GM19467 (cell line): Measurements from ENCODE around the gene HMCN1.
A peak's percentile ranks its signal among the peaks of the same experiment; 100 is the strongest.

Source experiments
- ATAC-seq: cut with Tn5 transposase; IDR thresholded peaks from one replicate; pipeline ENCODE4 v1.9.1; 2021; ENCODE audit warnings: mild to moderate bottlenecking, moderate library complexity; ENCODE audit not compliant: unreplicated experiment

The HMCN1 gene

GRCh38 chr1:186063091-186063657 is 329.0 kb downstream of the HMCN1 start:
- ATAC-seq: no peak

GRCh38 chr1:186066411-186066810 is 332.2 kb downstream of the HMCN1 start:
- ATAC-seq: no peak

- no peak for ATAC-seq
Measured at GRCh38 chr1:186073697-186074096, 339.5 kb downstream of the HMCN1 start.

GRCh38 chr1:186076006-186076405 is 341.8 kb downstream of the HMCN1 start:
- no peak for ATAC-seq

GRCh38 chr1:186078245-186078644 is 344.1 kb downstream of the HMCN1 start:
- ATAC-seq: peak; percentile 84

GRCh38 chr1:186079084-186079684 is 345.0 kb downstream of the HMCN1 start:
- ATAC-seq: no peak

GRCh38 chr1:186082235-186082937 is 348.2 kb downstream of the HMCN1 start:
- ATAC-seq: peak; percentile 82

GRCh38 chr1:186086583-186086982 is 352.4 kb downstream of the HMCN1 start:
- ATAC-seq: no peak

GRCh38 chr1:186089940-186090339 is 355.7 kb downstream of the HMCN1 start:
- no peak for ATAC-seq

- no peak for ATAC-seq
Measured at GRCh38 chr1:186091222-186091720, 357.1 kb downstream of the HMCN1 start.

- no peak for ATAC-seq
Measured at GRCh38 chr1:186093437-186093836, 359.2 kb downstream of the HMCN1 start.

GRCh38 chr1:186094172-186094571 is 360.0 kb downstream of the HMCN1 start:
- no peak for ATAC-seq

GRCh38 chr1:186099336-186100104 is 365.3 kb downstream of the HMCN1 start:
- no peak for ATAC-seq

GRCh38 chr1:186102107-186102506 is 367.9 kb downstream of the HMCN1 start:
- no peak for ATAC-seq

- no peak for ATAC-seq
Measured at GRCh38 chr1:186102547-186103148, 368.5 kb downstream of the HMCN1 start.

GRCh38 chr1:186104459-186104858 is 370.3 kb downstream of the HMCN1 start:
- no peak for ATAC-seq

- no peak for ATAC-seq
Measured at GRCh38 chr1:186112280-186112679, 378.1 kb downstream of the HMCN1 start.

GRCh38 chr1:186113461-186113860 is 379.3 kb downstream of the HMCN1 start:
- ATAC-seq: no peak

GRCh38 chr1:186118724-186119123 is 384.5 kb downstream of the HMCN1 start:
- no peak for ATAC-seq

- no peak for ATAC-seq
Measured at GRCh38 chr1:186122837-186123236, 388.6 kb downstream of the HMCN1 start.

GRCh38 chr1:186125035-186125434 is 390.8 kb downstream of the HMCN1 start:
- no peak for ATAC-seq
